Left lung (tissue), 10 donors: Measurements from ENCODE around the gene TINAGL1. TPM values are rescaled to one million over a fixed set of nuclear protein-coding genes. Genes with fewer than 3 reads are reported as not detected.

Experiments
- ATAC-seq: fragments of 200-7000 bp; cut with Tn5 transposase; one replicate; pipeline ENCODE4 v1.9.1; 2020; ENCODE audit warnings: moderate library complexity
- DNase-seq, 4 donors: peaks; one replicate each; pipeline ENCODE4 v3.0.0-alpha.2; 2013 to 2020
- H3K27ac ChIP-seq, 2 donors: fragments of 200-600 bp; sonication (generic) in 1 of 2; one replicate each; pipeline versions ENCODE4 v1.5.0 to v1.8.0; 2020 to 2021
- H3K27me3 ChIP-seq, 2 donors: fragments of 200-600 bp; sonication (generic) in 1 of 2; one replicate each; pipeline versions ENCODE4 v1.5.0 to v1.8.0; 2020 to 2021
- H3K36me3 ChIP-seq, 2 donors: fragments of 200-600 bp; sonication (generic) in 1 of 2; one replicate each; pipeline versions ENCODE4 v1.5.0 to v1.8.0; 2020 to 2021
- H3K4me1 ChIP-seq, 2 donors: fragments of 200-600 bp; one replicate each; pipeline ENCODE4 v1.8.0; 2021
- H3K4me3 ChIP-seq, 2 donors: fragments of 200-600 bp; sonication (generic) in 1 of 2; one replicate each; pipeline versions ENCODE4 v1.5.0 to v1.8.0; 2020 to 2021; ENCODE audit warnings: mild to moderate bottlenecking in 1 of 2
- H3K9me3 ChIP-seq, 2 donors: fragments of 200-600 bp; sonication (generic) in 1 of 2; one replicate each; pipeline versions ENCODE4 v1.5.0 to v1.8.0; 2020 to 2021
- intact Hi-C, 2 donors: fragments of 100-400 bp; cut with DNase I; formaldehyde crosslinking; loops; one replicate each; pipeline versions ENCODE4 v1.11.2 to v1.14.2; 2022
- polyA plus RNA-seq, 6 donors: library from polyadenylated mRNA; unstranded; fragments of 120-200 nt; gene quantifications; one replicate each; pipeline ENCODE4 v1.2.1, GENCODE V29; 2013; ENCODE audit not compliant: insufficient read length in 6 of 6
- total RNA-seq, 2 donors: library from RNA; stranded (reverse); fragmentation: NEBNext Ultra II Directional; extraction: Animal tissue kit (Norgen Biotek cat#: 25700); gene quantifications; one replicate each; pipeline ENCODE4 v1.2.1, GENCODE V29; 2021
- TF ChIP-seq, protein P1 (sequence below), 2 donors: fragments of 200-600 bp; sonication (generic) in 1 of 2; IDR thresholded peaks; one replicate each; pipeline versions ENCODE4 v1.5.0 to v1.8.0; 2021; ENCODE audit warnings: antibody characterized with exemption in 2 of 2
- donor health status: DM: no; HTN: yes; CAD: no.
- donor health status: DM: no; HTN: no; CAD: no.

The TINAGL1 gene
- total and polyA plus RNA-seq, 8 donors = 34.0 to 106 (median 48.9) TPM

- peak in 1 of 4 donors; percentile 58 for DNase-seq
- TF ChIP-seq, protein P1, sequence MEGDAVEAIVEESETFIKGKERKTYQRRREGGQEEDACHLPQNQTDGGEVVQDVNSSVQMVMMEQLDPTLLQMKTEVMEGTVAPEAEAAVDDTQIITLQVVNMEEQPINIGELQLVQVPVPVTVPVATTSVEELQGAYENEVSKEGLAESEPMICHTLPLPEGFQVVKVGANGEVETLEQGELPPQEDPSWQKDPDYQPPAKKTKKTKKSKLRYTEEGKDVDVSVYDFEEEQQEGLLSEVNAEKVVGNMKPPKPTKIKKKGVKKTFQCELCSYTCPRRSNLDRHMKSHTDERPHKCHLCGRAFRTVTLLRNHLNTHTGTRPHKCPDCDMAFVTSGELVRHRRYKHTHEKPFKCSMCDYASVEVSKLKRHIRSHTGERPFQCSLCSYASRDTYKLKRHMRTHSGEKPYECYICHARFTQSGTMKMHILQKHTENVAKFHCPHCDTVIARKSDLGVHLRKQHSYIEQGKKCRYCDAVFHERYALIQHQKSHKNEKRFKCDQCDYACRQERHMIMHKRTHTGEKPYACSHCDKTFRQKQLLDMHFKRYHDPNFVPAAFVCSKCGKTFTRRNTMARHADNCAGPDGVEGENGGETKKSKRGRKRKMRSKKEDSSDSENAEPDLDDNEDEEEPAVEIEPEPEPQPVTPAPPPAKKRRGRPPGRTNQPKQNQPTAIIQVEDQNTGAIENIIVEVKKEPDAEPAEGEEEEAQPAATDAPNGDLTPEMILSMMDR (IDR thresholded peaks at IDR 0.05) = no peak
- Histone ChIP-seq H3K4me1 (peaks cover 0 to 8% of the 10 kb centered on the region in 2 donors), H3K27me3 (peaks cover 7 to 35% of the 10 kb centered on the region in 2 donors), H3K36me3 (no peaks in the 10 kb centered on the region), H3K27ac (no peak within 1 kb of the TSS), H3K4me3 (peak within 1 kb of the TSS; percentile 30 to 31), H3K9me3 (no peaks in the 10 kb centered on the region)
- intact Hi-C loops = no loop called here
- ATAC-seq = peak; percentile 56
Observed at GRCh38 chr1:31617218-31617915, 41.1 kb downstream of the TINAGL1 start, which contains the start of gene HCRTR1. Gene HCRTR1 (plus strand): TSS chr1:31617689. CDS start chr1:31619193, 1,504 bp downstream.

- peak overlapping the region; percentile 30 to 31 for H3K4me3 ChIP-seq
- ATAC-seq (peak; percentile 88), DNase-seq (peak in 3 of 4 donors; percentile 35 to 82 (median 58))
- no peak overlapping the region for H3K27ac ChIP-seq
- H3K27me3 ChIP-seq = peaks cover 7 to 35% of the 10 kb centered on the region in 2 donors
- intact Hi-C loops = no loop called here
- H3K4me1 ChIP-seq = peaks cover 0 to 8% of the 10 kb centered on the region in 2 donors
- H3K9me3 ChIP-seq = no peaks in the 10 kb centered on the region
- no peaks in the 10 kb centered on the region for H3K36me3 ChIP-seq
- TF ChIP-seq, protein P1 (IDR thresholded peaks at IDR 0.05) = peak; percentile 69 to 73
Observed at GRCh38 chr1:31617916-31618746, 41.8 kb downstream of the TINAGL1 start.

- DNase-seq (no peak), ATAC-seq (no peak)
- Histone ChIP-seq H3K4me3 (no peak overlapping the region), H3K36me3 (no peaks in the 10 kb centered on the region), H3K4me1 (peaks cover 0 to 8% of the 10 kb centered on the region in 2 donors), H3K9me3 (no peaks in the 10 kb centered on the region), H3K27ac (no peak overlapping the region), H3K27me3 (peaks cover 7 to 35% of the 10 kb centered on the region in 2 donors)
- TF ChIP-seq, protein P1 (IDR thresholded peaks at IDR 0.05) = no peak
- intact Hi-C loops = no loop called here
Observed at GRCh38 chr1:31618916-31619846, 42.9 kb downstream of the TINAGL1 start.

DNA sequence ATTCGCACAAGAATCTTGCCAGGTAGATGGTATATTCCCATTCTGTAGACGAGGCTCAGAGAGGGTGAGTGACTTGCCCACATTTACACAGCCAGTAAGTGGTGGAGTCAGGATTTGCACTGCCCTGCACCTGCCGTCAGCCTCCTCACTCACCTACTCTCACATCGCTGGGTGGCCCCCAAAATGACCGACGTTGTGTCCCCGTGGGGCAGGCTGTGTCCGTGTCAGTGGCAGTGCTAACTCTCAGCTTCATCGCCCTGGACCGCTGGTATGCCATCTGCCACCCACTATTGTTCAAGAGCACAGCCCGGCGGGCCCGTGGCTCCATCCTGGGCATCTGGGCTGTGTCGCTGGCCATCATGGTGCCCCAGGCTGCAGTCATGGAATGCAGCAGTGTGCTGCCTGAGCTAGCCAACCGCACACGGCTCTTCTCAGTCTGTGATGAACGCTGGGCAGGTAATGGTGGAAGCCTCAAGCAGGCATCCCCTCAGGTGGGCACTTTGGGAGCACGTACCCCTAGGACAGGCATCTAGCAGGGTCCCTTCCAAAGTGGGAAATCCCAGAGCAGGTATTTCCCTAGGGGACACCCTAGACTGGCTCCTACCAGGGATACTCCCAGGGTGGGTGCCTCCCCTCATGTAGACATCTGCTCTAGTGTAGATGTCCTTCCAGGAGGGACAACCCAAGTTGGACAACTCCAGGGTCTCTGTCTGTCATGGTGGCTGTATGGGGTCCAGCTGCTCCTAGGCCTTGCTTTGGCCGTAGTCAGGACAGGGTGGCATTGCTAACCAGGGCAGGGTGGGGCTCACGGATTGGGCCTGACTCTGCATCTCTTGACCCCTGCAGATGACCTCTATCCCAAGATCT is 44.5 kb downstream of the TINAGL1 start:
- H3K27me3 ChIP-seq = peaks cover 7 to 35% of the 10 kb centered on the region in 2 donors
- ATAC-seq = no peak
- no peak overlapping the region for H3K4me3 ChIP-seq
- TF ChIP-seq, protein P1 (IDR thresholded peaks at IDR 0.05) = no peak
- intact Hi-C loops = no loop called here
- no peaks in the 10 kb centered on the region for H3K9me3 ChIP-seq
- peaks cover 2 to 11% of the 10 kb centered on the region in 2 donors for H3K4me1 ChIP-seq
- H3K36me3 ChIP-seq = peaks cover 0 to 10% of the 10 kb centered on the region in 2 donors
- DNase-seq = no peak
- no peak overlapping the region for H3K27ac ChIP-seq
